Adrenal gland (tissue), 12 donors: Measurements from ENCODE around the gene DPH7. TPM values are rescaled to one million over a fixed set of nuclear protein-coding genes. Genes with fewer than 3 reads are reported as not detected.

Experiments used
- DNase-seq, 7 donors: peaks; one replicate each; pipeline ENCODE4 v3.0.0-alpha.2; 2019 to 2020
- H3K27ac ChIP-seq, 5 donors: fragments of 200-600 bp; sonication (generic) in 4 of 5; 1 replicate in 3 of 5; 2 replicates in 2 of 5; pipeline versions ENCODE4 v1.5.1 to v1.8.0; 2016 to 2020; ENCODE audit warnings: mild to moderate bottlenecking in 1 of 5
- H3K27me3 ChIP-seq: fragments of 200-600 bp; 2 replicates; pipeline ENCODE4 v1.8.0; 2021
- H3K36me3 ChIP-seq, 2 donors: fragments of 200-600 bp; replicated peaks in 1 of 2; 1 replicate in 1 of 2; 2 replicates in 1 of 2; pipeline versions ENCODE4 v1.5.1 to v1.8.0; 2018 to 2022
- H3K4me1 ChIP-seq, 2 donors: fragments of 200-600 bp; replicated peaks in 1 of 2; 1 replicate in 1 of 2; 2 replicates in 1 of 2; pipeline versions ENCODE4 v1.5.1 to v1.8.0; 2018 to 2021
- H3K4me3 ChIP-seq, 4 donors: fragments of 200-600 bp; sonication (generic) in 3 of 4; one replicate each; pipeline ENCODE4 v1.5.1; 2016 to 2018
- H3K9me3 ChIP-seq, 3 donors: fragments of 200-600 bp; sonication (generic) in 1 of 3; replicated peaks in 1 of 3; 1 replicate in 2 of 3; 2 replicates in 1 of 3; pipeline versions ENCODE4 v1.5.1 to v1.8.0; 2016 to 2021
- CTCF ChIP-seq, 6 experiments: fragments of 450-650 bp in 4 of 6; fragments of 200-600 bp in 2 of 6; sonication (generic) in 1 of 6; IDR thresholded peaks; 1 replicate in 5 of 6; 2 replicates in 1 of 6; pipeline versions ENCODE4 v1.5.1 to v1.8.0; 2016 to 2021; ENCODE audit warnings: antibody characterized with exemption in 6 of 6, mild to moderate bottlenecking in 2 of 6, moderate library complexity in 1 of 6
- POLR2A ChIP-seq, 2 donors: fragments of 450-650 bp; IDR thresholded peaks; one replicate each; pipeline ENCODE4 v1.6.1; 2017; ENCODE audit warnings: antibody characterized with exemption in 2 of 2, mild to moderate bottlenecking in 2 of 2, moderate library complexity in 1 of 2
- WGBS, 4 donors: extraction: QIAGEN DNeasy Blood & Tissue Kit in 2 of 4; methylation state at CpG; one replicate each; pipeline versions ENCODE4 v1.1.5 to v1.1.7; 2013 to 2017; 5-methylcytosine and 5-hydroxymethylcytosine counted together
- intact Hi-C, 2 donors: fragments of 100-400 bp; cut with DNase I; formaldehyde crosslinking; loops; one replicate each; pipeline versions ENCODE4 v1.14.1 to v1.15.0; 2022 to 2023
- polyA plus RNA-seq, 3 donors: library from polyadenylated mRNA; stranded (reverse); fragments of 200-250 nt in 2 of 3; fragments of 350-450 nt in 1 of 3; fragmentation: Illumina TruSeq in 1 of 3; extraction: RNeasy Lipid Tissue Mini Kit (QIAGEN cat#74804) in 1 of 3; gene quantifications; one replicate each; pipeline ENCODE4 v1.2.3, GENCODE V29; 2013 to 2014
- total RNA-seq, 9 donors: library from RNA; depleted of rRNA in 4 of 9; stranded (reverse); fragments of >200 nt in 4 of 9; fragments of 120-200 nt in 1 of 9; fragmentation: NEBNext Ultra II Directional in 1 of 9; extraction: Animal tissue kit (Norgen Biotek cat#: 25700) in 1 of 9; gene quantifications; one replicate each; pipeline versions ENCODE4 v1.1.0 to v1.2.4, GENCODE V29; 2013 to 2023
- donor health status: healthy with polysubstance abuse.
- donor health status: Bipolar disorder and iron deficiency.
- donor health status: DM: yes; HTN: yes; CAD: no.
- donor health status: DM: no; HTN: no; CAD: no.
- donor health status: DM: no; HTN: no; CAD: no.
- donor health status: DM: yes; HTN: yes; CAD: no.

DPH7 gene
- total and polyA plus RNA-seq, 12 donors = 17.2 to 88.3 (median 28.9) TPM

- no peaks in the 10 kb centered on the region for H3K9me3 ChIP-seq
- H3K27ac ChIP-seq = no peak overlapping the region
- DNase-seq = no peak
- no peaks in the 10 kb centered on the region for H3K36me3 ChIP-seq
- no peak overlapping the region for H3K4me3 ChIP-seq
- 69 to 80% (median 75%) methylated on average over 5 of the region's 5 CpGs for WGBS, 4 donors
- no peaks in the 10 kb centered on the region for H3K27me3 ChIP-seq
- peaks cover 0 to 11% of the 10 kb centered on the region in 2 donors for H3K4me1 ChIP-seq
- TF ChIP-seq POLR2A (IDR thresholded peaks at IDR 0.05) = no peak
- no peak for TF ChIP-seq CTCF (IDR thresholded peaks at IDR 0.05)
- intact Hi-C loops = no loop called here
These were observed 48.4 kb downstream of the DPH7 start for GRCh38 chr9:137530331-137530730.

- intact Hi-C loops = loop anchor here in 1 of 2 donors (10.0 kb wide), 1 partner anchor 230 kb away; no protein-coding TSS in a partner anchor
- Histone ChIP-seq H3K27me3 (no peaks in the 10 kb centered on the region), H3K4me1 (peaks cover 7 to 10% of the 10 kb centered on the region in 2 donors), H3K9me3 (no peaks in the 10 kb centered on the region), H3K27ac (no peak overlapping the region), H3K36me3 (no peaks in the 10 kb centered on the region), H3K4me3 (no peak overlapping the region)
- DNase-seq = no peak
- 78 to 94% (median 81%) methylated on average over 4 to 5 of the region's 5 CpGs for WGBS, 4 donors
- no peak for TF ChIP-seq CTCF (IDR thresholded peaks at IDR 0.05)
- no peak for TF ChIP-seq POLR2A (IDR thresholded peaks at IDR 0.05)
These were observed 53.8 kb downstream of the DPH7 start for GRCh38 chr9:137524981-137525317.

DNA sequence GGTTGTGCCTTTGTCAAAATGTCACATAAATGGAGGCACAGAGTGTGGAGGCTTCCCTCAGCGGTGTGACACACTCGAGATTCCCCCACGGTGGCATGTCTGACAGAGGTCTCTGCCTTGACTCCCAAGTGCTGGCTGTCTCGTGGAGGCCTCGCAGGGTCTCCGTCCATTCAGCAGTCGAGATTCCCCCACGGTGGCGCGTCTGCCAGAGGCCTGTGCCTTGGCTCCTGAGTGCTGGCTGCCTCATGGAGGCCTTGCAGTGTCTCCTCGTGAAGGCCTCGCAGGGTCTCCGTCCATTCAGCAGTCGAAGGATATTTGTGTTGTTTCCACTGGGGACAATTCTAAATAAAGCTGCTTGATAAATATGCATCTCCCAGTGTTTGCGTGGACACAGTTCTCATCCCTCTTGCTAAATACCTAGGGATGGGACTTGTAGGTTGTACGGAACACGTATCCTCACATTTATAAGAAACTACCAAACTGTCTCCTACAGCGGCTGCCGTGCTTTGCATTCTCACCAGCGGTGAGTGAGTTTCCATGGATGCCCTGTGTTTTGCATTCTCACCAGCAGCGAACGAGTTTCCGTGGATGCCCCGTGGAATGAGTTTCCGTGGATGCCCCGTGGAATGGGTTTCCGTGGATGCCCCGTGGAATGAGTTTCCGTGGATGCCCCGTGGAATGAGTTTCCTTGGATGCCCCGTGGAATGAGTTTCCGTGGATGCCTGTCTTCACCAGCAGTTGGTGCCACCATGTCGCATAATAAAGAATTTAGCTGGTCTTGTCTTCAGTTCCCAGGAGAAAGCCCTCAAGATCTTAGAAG, 54.4 kb downstream of the DPH7 start:
- WGBS, 4 donors = 96 to 97% (median 96%) methylated on average over 24 to 33 of the region's 33 CpGs
- no peaks in the 10 kb centered on the region for H3K27me3 ChIP-seq
- H3K27ac ChIP-seq = no peak overlapping the region
- H3K4me1 ChIP-seq = peaks cover 7 to 10% of the 10 kb centered on the region in 2 donors
- intact Hi-C loops = loop anchor here in 1 of 2 donors (10.0 kb wide), 1 partner anchor 230 kb away; no protein-coding TSS in a partner anchor
- DNase-seq = no peak
- H3K4me3 ChIP-seq = no peak overlapping the region
- H3K9me3 ChIP-seq = no peaks in the 10 kb centered on the region
- no peaks in the 10 kb centered on the region for H3K36me3 ChIP-seq
- no peak for TF ChIP-seq POLR2A (IDR thresholded peaks at IDR 0.05)
- no peak for TF ChIP-seq CTCF (IDR thresholded peaks at IDR 0.05)

GRCh38 chr9:137522746-137523455, 55.8 kb downstream of the DPH7 start:
- Histone ChIP-seq H3K36me3 (no peaks in the 10 kb centered on the region), H3K9me3 (no peaks in the 10 kb centered on the region), H3K27me3 (no peaks in the 10 kb centered on the region), H3K4me1 (peaks cover 7 to 10% of the 10 kb centered on the region in 2 donors), H3K4me3 (no peak overlapping the region), H3K27ac (no peak overlapping the region)
- DNase-seq = no peak
- intact Hi-C loops = loop anchor here in 1 of 2 donors (10.0 kb wide), 1 partner anchor 228 kb away; no protein-coding TSS in a partner anchor
- 94 to 96% (median 95%) methylated on average over 23 to 36 of the region's 36 CpGs for WGBS, 4 donors
- TF ChIP-seq POLR2A (IDR thresholded peaks at IDR 0.05) (no peak), CTCF (IDR thresholded peaks at IDR 0.05) (no peak)
